Psoas muscle (tissue), 8 donors: ENCODE data around the gene PDE10A. TPM values are rescaled to one million over a fixed set of nuclear protein-coding genes. Genes with fewer than 3 reads are reported as not detected.
"Not testable (repeated sequence)": the region's sequence is repeated elsewhere in the genome, so short reads cannot be mapped to it uniquely, and the experiment has no call there.

ENCODE experiments used
- ATAC-seq, 4 donors: fragments of 200-7000 bp; cut with Tn5 transposase; one replicate each; pipeline ENCODE4 v1.9.1; 2020; ENCODE audit warnings: moderate library complexity in 3 of 4, mild to moderate bottlenecking in 2 of 4
- DNase-seq, 2 donors: peaks; one replicate each; pipeline ENCODE4 v3.0.0-alpha.2; 2020
- H3K27ac ChIP-seq: fragments of 200-600 bp; one replicate; pipeline ENCODE4 v1.8.0; 2022
- H3K27me3 ChIP-seq, 3 donors: fragments of 200-600 bp in 1 of 3; one replicate each; pipeline versions ENCODE4 v1.6.1 to v1.8.0; 2013 to 2022; ENCODE audit warnings: low read length in 2 of 3, mild to moderate bottlenecking in 2 of 3, moderate library complexity in 1 of 3; ENCODE audit not compliant: insufficient read depth in 3 of 3
- H3K36me3 ChIP-seq, 2 donors: fragments of 200-600 bp in 1 of 2; one replicate each; pipeline versions ENCODE4 v1.6.1 to v1.8.0; 2013 to 2022; ENCODE audit warnings: low read depth in 1 of 2, mild to moderate bottlenecking in 1 of 2, moderate library complexity in 1 of 2; ENCODE audit not compliant: insufficient read depth in 1 of 2
- H3K4me1 ChIP-seq: fragments of 200-600 bp; one replicate; pipeline ENCODE4 v1.8.0; 2022
- H3K4me3 ChIP-seq: fragments of 200-600 bp; one replicate; pipeline ENCODE4 v1.8.0; 2022; ENCODE audit warnings: mild to moderate bottlenecking
- H3K9me3 ChIP-seq: fragments of 200-600 bp; one replicate; pipeline ENCODE4 v1.8.0; 2022
- CTCF ChIP-seq: fragments of 200-600 bp; IDR thresholded peaks from one replicate; pipeline ENCODE4 v1.8.0; 2022; ENCODE audit warnings: antibody characterized with exemption
- WGBS, 3 donors: extraction: QIAGEN DNeasy Blood & Tissue Kit; methylation state at CpG; one replicate each; pipeline versions ENCODE4 v1.1.6 to v1.1.7; 2013; 5-methylcytosine and 5-hydroxymethylcytosine counted together
- intact Hi-C, 2 donors: fragments of 100-400 bp; cut with DNase I; formaldehyde crosslinking; loops; one replicate each; pipeline versions ENCODE4 v1.11.0 to v1.14.2; 2022
- polyA plus RNA-seq, 3 donors: library from polyadenylated mRNA; stranded (reverse); fragments of 200-250 nt; gene quantifications; one replicate each; pipeline ENCODE4 v1.2.3, GENCODE V29; 2013
- total RNA-seq, 4 donors: library from RNA; stranded (reverse); fragmentation: NEBNext Ultra II Directional in 2 of 4; extraction: Animal tissue kit (Norgen Biotek cat#: 25700) in 2 of 4; gene quantifications; one replicate each; pipeline versions ENCODE4 v1.2.1 to v1.2.4, GENCODE V29; 2021 to 2023
- donor health status: healthy with polysubstance abuse.
- donor health status: DM: no; HTN: no; CAD: no; lungs with moderate emphysema.
- donor health status: Bipolar disorder and iron deficiency.
- donor health status: healthy.
- donor health status: DM: yes; HTN: yes; CAD: no.
- donor health status: DM: no; HTN: no; CAD: no.
- donor health status: DM: no; HTN: no; CAD: no.
- donor health status: DM: yes; HTN: yes; CAD: no.

The PDE10A gene
- total and polyA plus RNA-seq, 7 donors = 0.74 to 3.6 (median 1.1) TPM

GRCh38 chr6:165617528-165617927 is 45.5 kb downstream of the PDE10A start:
- no peaks in the 10 kb centered on the region for H3K27me3 ChIP-seq
- H3K27ac ChIP-seq = no peak overlapping the region
- no peaks in the 10 kb centered on the region for H3K36me3 ChIP-seq
- 74 to 79% (median 78%) methylated on average over 7 of the region's 7 CpGs for WGBS, 3 donors
- DNase-seq (no peak), ATAC-seq (no peak)
- H3K9me3 ChIP-seq = no peaks in the 10 kb centered on the region
- H3K4me3 ChIP-seq = no peak overlapping the region
- no peak for TF ChIP-seq CTCF
- intact Hi-C loops = no loop called here
- H3K4me1 ChIP-seq = no peaks in the 10 kb centered on the region

GRCh38 chr6:165616116-165616515 is 46.9 kb downstream of the PDE10A start:
- H3K27ac ChIP-seq = peak overlapping the region; percentile 58
- H3K9me3 ChIP-seq = no peaks in the 10 kb centered on the region
- WGBS, 3 donors = 14 to 28% (median 14%) methylated on average over 9 of the region's 9 CpGs
- H3K4me3 ChIP-seq = peak overlapping the region; percentile 53
- DNase-seq (no peak), ATAC-seq (peak in 3 of 4 donors; percentile 33 to 56 (median 42))
- intact Hi-C loops = no loop called here
- TF ChIP-seq CTCF = no peak
- H3K36me3 ChIP-seq = no peaks in the 10 kb centered on the region
- H3K27me3 ChIP-seq = no peaks in the 10 kb centered on the region
- no peaks in the 10 kb centered on the region for H3K4me1 ChIP-seq

- 22 to 40% (median 22%) methylated on average over 5 of the region's 5 CpGs for WGBS, 3 donors
- ATAC-seq = peak; percentile 44 to 73 (median 54)
- no peak for DNase-seq
- H3K9me3 ChIP-seq = no peaks in the 10 kb centered on the region
- no peaks in the 10 kb centered on the region for H3K27me3 ChIP-seq
- peak overlapping the region; percentile 58 for H3K27ac ChIP-seq
- no peaks in the 10 kb centered on the region for H3K4me1 ChIP-seq
- no peaks in the 10 kb centered on the region for H3K36me3 ChIP-seq
- intact Hi-C loops = no loop called here
- H3K4me3 ChIP-seq = peak overlapping the region; percentile 53
- no peak for TF ChIP-seq CTCF
These were observed 47.4 kb downstream of the PDE10A start for GRCh38 chr6:165615636-165616035.

GRCh38 chr6:165611294-165611693 is 51.7 kb downstream of the PDE10A start:
- WGBS, 3 donors = 44 to 62% (median 46%) methylated on average over 3 of the region's 3 CpGs
- peak in 1 of 4 donors; percentile 81 for ATAC-seq

DNA sequence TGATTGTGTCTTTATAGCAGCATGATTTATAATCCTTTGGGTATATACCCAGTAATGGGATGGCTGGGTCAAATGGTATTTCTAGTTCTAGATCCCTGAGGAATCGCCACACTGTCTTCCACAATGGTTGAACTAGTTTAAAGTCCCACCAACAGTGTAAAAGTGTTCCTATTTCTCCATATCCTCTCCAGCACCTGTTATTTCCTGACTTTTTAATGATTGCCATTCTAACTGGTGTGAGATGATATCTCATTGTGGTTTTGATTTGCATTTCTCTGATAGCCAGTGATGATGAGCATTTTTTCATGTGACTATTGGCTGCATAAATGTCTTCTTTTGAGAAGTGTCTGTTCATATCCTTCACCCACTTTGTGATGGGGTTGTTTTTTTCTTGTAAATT is 54.5 kb downstream of the PDE10A start:
- intact Hi-C loops, DNase-seq, H3K9me3 ChIP-seq, H3K27ac ChIP-seq, ATAC-seq, H3K27me3 ChIP-seq, H3K36me3 ChIP-seq, H3K4me3 ChIP-seq, H3K4me1 ChIP-seq: not testable (repeated sequence)
- 75 to 100% (median 88%) methylated on average over 1 of the region's 1 CpG for WGBS, 3 donors

More at GRCh38 chr6:165611294-165611693, 51.7 kb downstream of the PDE10A start:
- Histone ChIP-seq H3K9me3 (no peaks in the 10 kb centered on the region), H3K4me1 (no peaks in the 10 kb centered on the region), H3K27ac (no peak overlapping the region), H3K27me3 (no peaks in the 10 kb centered on the region), H3K4me3 (no peak overlapping the region), H3K36me3 (no peaks in the 10 kb centered on the region)
- intact Hi-C loops = no loop called here
- DNase-seq = no peak
- no peak for TF ChIP-seq CTCF
